GM12865 (cell line): Measurements from ENCODE around the gene GRAMD4.

Source experiments
- DNase-seq: peaks from one replicate; pipeline ENCODE4 v3.0.0; 2010; ENCODE audit warnings: low read depth
- H3K4me3 ChIP-seq: 2 replicates; pipeline ENCODE4 v1.5.1; 2011; ENCODE audit warnings: mild to moderate bottlenecking, low read depth, low read length, control low read depth
- TF ChIP-seq, protein P1 (sequence below): IDR thresholded peaks from 2 replicates; pipeline ENCODE4 v1.5.1; 2011; ENCODE audit warnings: low read length, control low read depth, low read depth, inconsistent platforms; ENCODE audit not compliant: insufficient read depth; ENCODE audit errors: missing control alignments

The GRAMD4 gene, protein sequence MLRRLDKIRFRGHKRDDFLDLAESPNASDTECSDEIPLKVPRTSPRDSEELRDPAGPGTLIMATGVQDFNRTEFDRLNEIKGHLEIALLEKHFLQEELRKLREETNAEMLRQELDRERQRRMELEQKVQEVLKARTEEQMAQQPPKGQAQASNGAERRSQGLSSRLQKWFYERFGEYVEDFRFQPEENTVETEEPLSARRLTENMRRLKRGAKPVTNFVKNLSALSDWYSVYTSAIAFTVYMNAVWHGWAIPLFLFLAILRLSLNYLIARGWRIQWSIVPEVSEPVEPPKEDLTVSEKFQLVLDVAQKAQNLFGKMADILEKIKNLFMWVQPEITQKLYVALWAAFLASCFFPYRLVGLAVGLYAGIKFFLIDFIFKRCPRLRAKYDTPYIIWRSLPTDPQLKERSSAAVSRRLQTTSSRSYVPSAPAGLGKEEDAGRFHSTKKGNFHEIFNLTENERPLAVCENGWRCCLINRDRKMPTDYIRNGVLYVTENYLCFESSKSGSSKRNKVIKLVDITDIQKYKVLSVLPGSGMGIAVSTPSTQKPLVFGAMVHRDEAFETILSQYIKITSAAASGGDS

DNA sequence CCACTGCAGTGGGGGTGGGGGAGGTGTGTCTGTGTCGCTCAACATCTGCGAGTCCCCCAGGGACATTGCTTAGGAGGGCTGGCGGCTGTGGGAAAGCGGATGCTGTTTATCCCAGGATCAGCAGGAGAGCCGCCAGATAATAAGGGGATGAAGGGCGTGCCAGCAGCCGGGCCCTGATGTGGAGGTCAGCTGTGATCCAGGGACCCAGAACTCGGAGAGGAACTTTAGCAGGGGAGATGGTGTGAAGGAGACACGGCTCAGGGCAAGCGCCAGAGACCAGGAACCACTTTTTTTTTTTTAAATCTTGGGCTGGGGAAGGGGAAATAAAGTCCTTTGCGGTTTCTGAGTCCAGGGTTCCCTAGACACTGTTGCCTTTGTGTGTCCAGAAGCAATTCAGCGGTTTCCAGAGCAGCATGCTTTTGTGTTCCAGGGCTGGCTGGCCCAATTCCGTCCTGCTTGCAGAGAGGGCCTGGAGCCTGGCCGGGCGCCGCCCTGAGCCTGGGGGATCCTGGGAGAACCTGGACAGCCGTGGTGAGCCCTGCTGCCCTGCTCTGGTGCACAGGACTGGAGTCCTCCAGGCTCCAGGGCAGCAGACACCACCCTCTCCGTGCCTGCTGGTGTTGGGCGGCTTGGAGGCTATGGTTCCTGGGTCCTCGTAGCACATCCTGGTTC is at the start of gene GRAMD4:
Gene GRAMD4, plus strand, starts transcription at position 557 of the 672 bp plus-strand sequence. CDS start 6,414 bp downstream, outside the sequence.
- no peak for DNase-seq
- no peak within 1 kb of the TSS for H3K4me3 ChIP-seq
- TF ChIP-seq, protein P1, sequence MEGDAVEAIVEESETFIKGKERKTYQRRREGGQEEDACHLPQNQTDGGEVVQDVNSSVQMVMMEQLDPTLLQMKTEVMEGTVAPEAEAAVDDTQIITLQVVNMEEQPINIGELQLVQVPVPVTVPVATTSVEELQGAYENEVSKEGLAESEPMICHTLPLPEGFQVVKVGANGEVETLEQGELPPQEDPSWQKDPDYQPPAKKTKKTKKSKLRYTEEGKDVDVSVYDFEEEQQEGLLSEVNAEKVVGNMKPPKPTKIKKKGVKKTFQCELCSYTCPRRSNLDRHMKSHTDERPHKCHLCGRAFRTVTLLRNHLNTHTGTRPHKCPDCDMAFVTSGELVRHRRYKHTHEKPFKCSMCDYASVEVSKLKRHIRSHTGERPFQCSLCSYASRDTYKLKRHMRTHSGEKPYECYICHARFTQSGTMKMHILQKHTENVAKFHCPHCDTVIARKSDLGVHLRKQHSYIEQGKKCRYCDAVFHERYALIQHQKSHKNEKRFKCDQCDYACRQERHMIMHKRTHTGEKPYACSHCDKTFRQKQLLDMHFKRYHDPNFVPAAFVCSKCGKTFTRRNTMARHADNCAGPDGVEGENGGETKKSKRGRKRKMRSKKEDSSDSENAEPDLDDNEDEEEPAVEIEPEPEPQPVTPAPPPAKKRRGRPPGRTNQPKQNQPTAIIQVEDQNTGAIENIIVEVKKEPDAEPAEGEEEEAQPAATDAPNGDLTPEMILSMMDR, result no peak

DNA sequence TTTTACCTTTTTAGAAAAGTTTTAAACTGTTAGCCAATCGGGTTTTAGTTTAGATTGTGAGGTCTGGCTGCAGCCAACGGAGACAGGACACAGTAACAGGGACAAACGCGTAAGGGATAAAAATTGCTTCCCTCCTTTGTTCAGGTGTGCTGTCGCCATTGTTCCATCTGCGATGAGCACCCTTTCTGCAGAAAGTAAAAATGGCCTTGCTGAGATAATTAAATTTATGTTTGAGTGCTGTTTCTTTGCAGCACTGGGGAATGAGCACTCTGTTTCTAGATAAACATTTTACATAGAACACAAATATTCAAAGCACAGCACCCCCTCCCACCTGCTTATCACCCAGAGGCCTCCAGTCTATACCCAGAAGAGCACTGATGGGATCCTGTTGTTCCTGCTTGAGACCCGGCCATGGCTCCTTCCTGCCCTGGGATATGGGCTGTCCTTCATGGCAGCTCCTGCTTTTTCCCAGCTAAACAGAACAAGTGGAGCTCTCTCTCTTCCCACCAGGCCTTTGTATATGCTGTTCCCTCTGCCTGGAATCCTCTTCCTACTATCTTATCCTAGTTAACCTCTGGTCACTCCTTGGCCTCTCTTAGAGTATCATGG is 48.4 kb upstream of the GRAMD4 start:
- no peak for DNase-seq
- TF ChIP-seq, protein P1, result no peak
- H3K4me3 ChIP-seq, result no peak overlapping the region

DNA sequence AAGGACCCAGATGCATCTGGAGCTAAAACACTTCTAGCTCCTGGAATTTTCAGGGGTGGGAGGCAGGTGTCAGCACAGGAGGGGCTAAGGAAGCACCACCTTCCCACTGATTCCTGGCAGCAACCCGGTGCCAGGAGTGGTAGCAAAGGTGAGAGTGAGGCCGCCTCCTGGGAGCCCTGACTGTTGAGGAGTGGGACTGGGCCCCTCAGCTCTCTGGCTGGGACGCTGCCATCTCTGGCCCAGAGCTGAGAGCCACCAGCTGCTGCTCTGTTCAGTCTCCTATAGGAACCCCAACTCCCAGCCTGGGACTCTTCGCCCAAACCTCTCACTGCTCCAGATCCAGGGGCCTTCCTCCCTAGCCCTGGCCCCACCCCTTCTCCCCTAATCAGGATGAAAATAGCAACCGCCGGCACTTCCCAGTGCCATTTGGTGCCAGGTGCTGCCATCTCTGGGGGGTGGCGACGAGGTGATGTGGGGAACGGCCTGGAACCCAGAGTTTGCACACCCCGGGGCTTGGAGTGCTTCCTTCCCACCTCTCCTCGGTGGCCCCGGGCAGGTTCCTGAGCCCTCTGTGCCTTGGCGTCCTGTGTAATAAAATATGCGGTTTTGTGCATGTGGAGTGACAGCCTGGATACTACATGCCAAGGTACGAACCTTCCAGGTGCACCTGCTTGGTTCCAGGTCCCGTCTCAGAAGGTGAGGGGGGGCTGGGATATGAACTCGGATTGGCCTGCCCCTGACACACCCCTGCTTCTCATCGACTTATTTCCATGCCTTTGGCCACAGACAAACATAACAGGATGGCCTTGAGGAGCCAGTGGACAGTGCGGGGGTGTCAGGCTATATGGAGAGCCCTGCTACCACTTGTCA is 47.0 kb upstream of the GRAMD4 start:
- TF ChIP-seq, protein P1, result no peak
- DNase-seq, result no peak
- H3K4me3 ChIP-seq, result no peak overlapping the region

DNA sequence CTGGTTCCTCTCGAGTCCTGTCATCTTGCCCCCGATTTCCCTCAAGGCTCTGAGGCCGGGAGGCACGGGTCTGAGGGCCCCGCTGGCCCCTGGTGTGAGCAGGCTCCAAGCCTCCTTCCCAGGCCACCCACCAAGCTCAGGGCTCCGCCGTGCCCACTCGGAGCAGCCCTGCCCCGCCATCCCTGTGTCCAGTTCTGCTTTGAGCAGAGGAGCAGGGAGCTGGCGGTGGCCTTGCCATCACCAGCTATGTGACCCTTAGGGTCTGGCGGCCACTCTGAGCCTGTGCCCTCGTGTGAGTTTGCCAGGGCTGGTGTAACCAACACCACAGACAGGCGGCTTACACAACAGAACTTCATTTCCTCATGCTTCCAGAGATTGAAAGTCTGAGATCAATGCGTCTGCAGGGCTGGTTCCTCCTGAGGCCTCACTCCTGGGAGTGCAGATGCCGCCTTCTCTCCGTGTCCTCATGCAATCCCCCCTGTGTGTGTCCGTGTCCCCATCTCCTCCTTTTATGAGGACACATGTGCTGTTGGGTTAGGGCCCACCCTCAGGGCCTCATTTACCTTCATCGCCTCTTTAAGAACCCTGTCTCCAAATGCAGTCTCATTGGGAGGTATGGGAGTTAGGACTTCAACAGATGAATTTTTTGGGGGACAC is 46.3 kb upstream of the GRAMD4 start:
- DNase-seq, result no peak
- TF ChIP-seq, protein P1, result no peak
- no peak overlapping the region for H3K4me3 ChIP-seq

DNA sequence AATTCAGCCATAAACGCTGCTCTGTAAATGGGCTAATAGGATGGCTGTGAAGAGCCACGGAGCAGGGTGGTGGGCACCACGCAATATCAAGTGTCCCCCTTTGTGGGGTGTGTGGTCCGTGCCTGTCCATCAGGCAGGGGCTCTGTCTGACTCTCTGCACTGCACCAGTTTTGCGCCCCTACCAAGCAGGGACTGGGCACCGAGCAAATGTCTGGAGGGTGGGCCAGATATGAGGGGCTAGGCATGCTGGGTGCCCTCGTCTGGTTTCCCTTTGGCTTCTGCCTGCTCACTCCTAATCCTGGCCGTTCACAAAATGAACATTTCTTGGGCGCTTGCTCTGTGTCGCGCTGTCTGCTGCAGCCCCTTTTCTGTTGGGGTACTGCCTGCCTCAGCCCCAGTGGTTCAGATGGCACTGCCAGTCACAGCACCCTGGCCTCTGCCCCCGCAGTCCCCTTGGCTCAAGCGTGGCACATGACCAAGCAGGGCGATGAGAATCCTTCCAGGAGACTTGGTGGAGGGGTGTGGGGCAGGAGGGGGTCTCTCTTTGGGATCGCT is 45.7 kb upstream of the GRAMD4 start:
- TF ChIP-seq, protein P1, result no peak
- no peak for DNase-seq

More for the DNA sequence above, 45.7 kb upstream of the GRAMD4 start:
- no peak overlapping the region for H3K4me3 ChIP-seq
